ENCODE results near the gene TTLL1.

Gene TTLL1

GRCh38 chr22:43013355-43014315, 75.6 kb downstream of the TTLL1 start:
- TF ChIP-seq, protein P1, sequence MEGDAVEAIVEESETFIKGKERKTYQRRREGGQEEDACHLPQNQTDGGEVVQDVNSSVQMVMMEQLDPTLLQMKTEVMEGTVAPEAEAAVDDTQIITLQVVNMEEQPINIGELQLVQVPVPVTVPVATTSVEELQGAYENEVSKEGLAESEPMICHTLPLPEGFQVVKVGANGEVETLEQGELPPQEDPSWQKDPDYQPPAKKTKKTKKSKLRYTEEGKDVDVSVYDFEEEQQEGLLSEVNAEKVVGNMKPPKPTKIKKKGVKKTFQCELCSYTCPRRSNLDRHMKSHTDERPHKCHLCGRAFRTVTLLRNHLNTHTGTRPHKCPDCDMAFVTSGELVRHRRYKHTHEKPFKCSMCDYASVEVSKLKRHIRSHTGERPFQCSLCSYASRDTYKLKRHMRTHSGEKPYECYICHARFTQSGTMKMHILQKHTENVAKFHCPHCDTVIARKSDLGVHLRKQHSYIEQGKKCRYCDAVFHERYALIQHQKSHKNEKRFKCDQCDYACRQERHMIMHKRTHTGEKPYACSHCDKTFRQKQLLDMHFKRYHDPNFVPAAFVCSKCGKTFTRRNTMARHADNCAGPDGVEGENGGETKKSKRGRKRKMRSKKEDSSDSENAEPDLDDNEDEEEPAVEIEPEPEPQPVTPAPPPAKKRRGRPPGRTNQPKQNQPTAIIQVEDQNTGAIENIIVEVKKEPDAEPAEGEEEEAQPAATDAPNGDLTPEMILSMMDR (IDR thresholded peaks at IDR 0.05; ENCODE audit: low read length, missing control alignments), result no peak
- no peak for DNase-seq (ENCODE audit: low read depth)

GRCh38 chr22:43012390-43012789, 76.8 kb downstream of the TTLL1 start:
- no peak for DNase-seq (ENCODE audit: low read depth)
- H3K4me3 ChIP-seq (replicated peaks; ENCODE audit: low read depth, low read length), result no peak overlapping the region
- TF ChIP-seq, protein P1 (IDR thresholded peaks at IDR 0.05; ENCODE audit: low read length, missing control alignments), result no peak

More at GRCh38 chr22:43013355-43014315, 75.6 kb downstream of the TTLL1 start:
- H3K4me3 ChIP-seq (replicated peaks; ENCODE audit: low read depth, low read length), result peak overlapping the region; percentile 84

DNA sequence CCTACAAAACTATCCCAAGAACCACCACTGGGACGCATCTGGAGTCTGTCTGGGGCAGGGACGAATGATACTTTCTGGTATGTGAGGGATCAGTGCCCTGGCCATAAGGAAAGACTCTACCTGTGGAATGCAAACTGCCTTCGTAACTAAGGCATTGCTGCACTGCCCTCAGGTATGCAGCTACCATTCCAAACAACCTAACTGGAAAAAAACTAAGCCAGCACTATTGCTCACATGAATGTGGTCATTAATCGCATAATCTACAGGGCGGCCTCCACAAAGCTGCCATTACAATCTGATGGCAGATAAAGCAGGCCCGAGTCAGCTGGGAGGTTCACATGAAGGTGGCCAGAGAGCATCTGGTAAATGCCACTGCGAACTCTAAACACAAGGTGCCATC, 78.1 kb downstream of the TTLL1 start:
- H3K4me3 ChIP-seq (replicated peaks; ENCODE audit: low read depth, low read length), result no peak overlapping the region
- DNase-seq (ENCODE audit: low read depth), result no peak
- TF ChIP-seq, protein P1 (IDR thresholded peaks at IDR 0.05; ENCODE audit: low read length, missing control alignments), result no peak

DNA sequence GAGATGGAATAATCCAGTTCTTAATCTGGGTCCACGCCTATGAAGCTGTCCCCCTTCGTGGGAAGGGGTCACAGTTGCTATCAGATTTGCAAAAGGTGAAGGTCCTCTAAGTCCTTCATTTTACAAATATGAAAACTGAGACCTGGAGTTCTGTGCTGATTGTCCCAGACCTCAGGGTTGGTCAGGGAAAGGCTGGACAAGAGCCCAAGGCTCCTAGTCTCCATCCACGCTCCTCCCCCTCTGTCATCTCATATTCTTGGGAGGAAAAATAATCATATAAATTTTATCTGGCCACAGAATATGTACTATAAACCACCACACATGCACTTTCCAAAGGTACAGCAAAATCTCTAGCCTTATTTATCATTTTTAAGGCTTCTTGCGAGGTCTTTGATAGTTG, 79.7 kb downstream of the TTLL1 start:
- TF ChIP-seq, protein P1 (IDR thresholded peaks at IDR 0.05; ENCODE audit: low read length, missing control alignments), result no peak
- DNase-seq (ENCODE audit: low read depth), result no peak
- no peak overlapping the region for H3K4me3 ChIP-seq (replicated peaks; ENCODE audit: low read depth, low read length)

DNA sequence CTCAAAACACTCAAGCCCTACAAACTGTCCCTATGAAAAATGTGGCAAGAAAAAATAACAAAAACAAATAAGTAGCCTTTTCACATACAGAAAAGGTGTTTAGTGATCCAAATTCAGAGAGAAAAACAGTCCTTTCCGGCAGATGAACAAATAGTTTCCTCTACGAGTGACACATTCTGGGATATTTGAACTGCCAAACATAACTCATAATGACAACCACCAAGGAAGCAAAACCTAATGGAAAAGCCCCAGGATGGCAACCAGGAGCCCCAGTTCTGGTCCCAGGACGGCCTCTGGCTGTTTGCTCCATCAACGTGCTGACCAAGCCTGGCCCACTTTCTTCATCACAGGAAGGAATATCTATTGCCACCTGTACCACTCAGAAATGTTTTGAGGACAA, 80.3 kb downstream of the TTLL1 start:
- no peak overlapping the region for H3K4me3 ChIP-seq (replicated peaks; ENCODE audit: low read depth, low read length)
- no peak for DNase-seq (ENCODE audit: low read depth)
- TF ChIP-seq, protein P1 (IDR thresholded peaks at IDR 0.05; ENCODE audit: low read length, missing control alignments), result no peak

DNA sequence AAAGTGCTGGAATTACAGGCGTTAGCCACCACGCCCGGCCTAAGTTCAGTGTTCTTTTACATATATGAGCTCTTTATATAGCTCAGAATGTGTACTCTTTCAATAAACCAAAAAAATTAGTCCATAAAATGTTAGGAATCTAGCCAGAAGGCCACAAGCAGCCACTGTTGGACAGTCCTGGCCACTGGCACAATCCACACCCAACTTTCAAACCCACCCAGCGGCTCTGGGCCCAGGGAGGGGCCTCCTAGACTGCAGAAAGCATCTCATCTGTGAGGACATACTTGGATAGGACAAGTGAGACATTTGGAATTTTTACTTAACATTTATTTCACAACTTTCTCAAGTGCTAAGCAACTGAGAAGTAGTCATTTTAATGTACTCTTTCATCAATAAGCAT, 80.7 kb downstream of the TTLL1 start:
- no peak for DNase-seq (ENCODE audit: low read depth)
- no peak overlapping the region for H3K4me3 ChIP-seq (replicated peaks; ENCODE audit: low read depth, low read length)
- TF ChIP-seq, protein P1 (IDR thresholded peaks at IDR 0.05; ENCODE audit: low read length, missing control alignments), result no peak
